WERI-Rb-1 (cell line): ENCODE results near the gene PBX4.

ENCODE experiments used
- DNase-seq: peaks from one replicate; pipeline ENCODE4 v3.0.0-alpha.2; 2020
- H3K27ac ChIP-seq: fragments of 250-450 bp; sonication (Bioruptor Pico); 2 replicates; pipeline ENCODE4 v1.5.1; 2020; ENCODE audit warnings: mild to moderate bottlenecking, moderate library complexity
- H3K27me3 ChIP-seq: fragments of 250-450 bp; sonication (Bioruptor Pico); 2 replicates; pipeline ENCODE4 v1.5.1; 2021; ENCODE audit warnings: mild to moderate bottlenecking, low read depth, moderate library complexity; ENCODE audit not compliant: insufficient read depth, severe bottlenecking
- H3K36me3 ChIP-seq: fragments of 250-450 bp; sonication (Bioruptor Pico); 2 replicates; pipeline ENCODE4 v1.5.1; 2020; ENCODE audit warnings: mild to moderate bottlenecking, moderate library complexity
- H3K4me3 ChIP-seq: 2 replicates; pipeline ENCODE4 v1.5.1; 2011; ENCODE audit warnings: low read depth, mild to moderate bottlenecking, control low read depth, low read length
- H3K9me3 ChIP-seq: fragments of 250-450 bp; sonication (Bioruptor Pico); 2 replicates; pipeline ENCODE4 v1.5.1; 2021; ENCODE audit warnings: mild to moderate bottlenecking, moderate library complexity; ENCODE audit not compliant: severe bottlenecking
- CTCF ChIP-seq: IDR thresholded peaks from 2 replicates; pipeline ENCODE4 v1.5.1; 2011; ENCODE audit warnings: low read depth, mild to moderate bottlenecking, control low read depth, inconsistent platforms, low read length

The PBX4 gene

DNA sequence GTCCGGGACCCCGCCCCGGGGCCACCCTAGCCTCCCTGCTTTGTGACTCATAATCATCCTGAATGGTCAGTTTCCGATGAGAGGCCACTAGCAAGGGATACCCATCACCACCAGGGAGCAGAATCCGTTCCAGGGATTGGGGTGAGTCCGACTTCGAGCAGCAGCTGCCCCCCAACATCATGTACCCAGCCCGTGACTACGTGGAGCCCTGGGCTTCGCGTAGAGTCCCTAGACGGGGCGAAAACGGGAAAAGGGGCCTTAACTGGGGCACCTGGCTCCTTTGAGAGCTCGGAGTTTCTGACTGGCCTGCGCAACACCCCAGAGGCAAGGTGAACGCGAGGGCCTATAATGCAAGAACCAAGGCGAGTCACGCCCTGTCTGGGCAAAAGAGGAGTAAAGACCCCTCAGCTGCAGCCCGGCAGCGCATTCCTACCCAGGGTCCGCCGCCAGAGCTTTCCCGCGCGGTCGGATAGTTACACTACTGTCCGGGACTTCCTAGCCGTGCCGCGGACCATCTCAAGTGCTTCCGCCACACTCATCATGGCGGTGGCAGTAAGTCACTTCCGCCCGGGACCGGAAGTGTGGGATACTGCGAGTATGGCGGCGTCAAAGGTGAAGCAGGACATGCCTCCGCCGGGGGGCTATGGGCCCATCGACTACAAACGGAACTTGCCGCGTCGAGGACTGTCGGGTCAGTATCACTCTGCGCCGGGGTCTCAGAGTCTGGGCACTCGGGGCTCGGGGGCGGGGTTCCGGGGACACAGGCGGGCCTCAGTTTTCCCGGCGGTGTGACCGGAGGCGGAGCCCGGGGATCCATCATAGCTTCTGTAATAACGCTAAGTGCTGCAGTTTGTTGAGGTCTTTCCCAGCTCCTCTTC is 102.6 kb downstream of the PBX4 start, which contains the start of gene NDUFA13:
Gene NDUFA13 (plus strand): TSS at position 584 of the 878 bp plus-strand sequence. CDS start 14 bp downstream, at position 598.
- peak; percentile 25; the same call in 1 of the 2 replicates for TF ChIP-seq CTCF
- H3K36me3 ChIP-seq: peaks cover 25% of the 10 kb centered on the region
- H3K4me3 ChIP-seq: peak within 1 kb of the TSS; percentile 72
- DNase-seq: peak; percentile 92
- H3K27ac ChIP-seq: peak within 1 kb of the TSS; percentile 77
- H3K9me3 ChIP-seq: peaks cover 4% of the 10 kb centered on the region
- no peaks in the 10 kb centered on the region for H3K27me3 ChIP-seq

- DNase-seq: no peak
- Histone ChIP-seq H3K9me3 (peaks cover 4% of the 10 kb centered on the region), H3K27ac (peak within 1 kb of the TSS; percentile 77), H3K36me3 (peaks cover 17% of the 10 kb centered on the region), H3K27me3 (no peaks in the 10 kb centered on the region), H3K4me3 (peak within 1 kb of the TSS; percentile 72)
- no peak for TF ChIP-seq CTCF
Measured at GRCh38 chr19:19514881-19515641, 103.4 kb downstream of the PBX4 start, which contains the start of gene TSSK6. Gene TSSK6 (minus strand): TSS chr19:19515548. CDS start chr19:19515427, 121 bp downstream.

DNA sequence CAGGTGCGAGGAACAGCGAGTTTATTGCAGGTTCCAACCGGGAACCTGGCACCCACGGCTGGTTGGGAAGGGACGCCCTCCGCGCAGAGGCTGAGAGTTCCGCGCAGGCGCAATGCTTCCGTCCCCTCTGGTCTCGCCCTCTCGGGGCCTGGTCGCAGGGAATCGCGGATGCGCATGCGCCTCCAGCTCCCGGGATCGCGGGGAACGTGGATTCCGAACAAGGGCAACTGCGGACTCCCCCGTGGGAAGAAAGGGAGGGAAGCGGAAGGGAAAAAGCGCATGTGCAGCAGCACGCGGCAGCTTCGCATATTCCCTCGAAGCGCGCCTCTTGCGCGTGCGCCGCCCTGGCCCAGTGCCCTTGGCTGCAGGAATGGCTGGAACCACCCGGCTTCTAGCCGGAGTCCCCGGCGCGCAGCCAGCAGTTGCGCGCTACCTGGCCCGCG is 104.3 kb downstream of the PBX4 start:
- Histone ChIP-seq H3K9me3 (peaks cover 4% of the 10 kb centered on the region), H3K27me3 (no peaks in the 10 kb centered on the region), H3K27ac (no peak overlapping the region), H3K36me3 (peaks cover 11% of the 10 kb centered on the region), H3K4me3 (no peak overlapping the region)
- TF ChIP-seq CTCF: no peak
- no peak for DNase-seq

GRCh38 chr19:19513682-19514081 is 104.8 kb downstream of the PBX4 start:
- Histone ChIP-seq H3K9me3 (peaks cover 4% of the 10 kb centered on the region), H3K27me3 (no peaks in the 10 kb centered on the region), H3K27ac (no peak overlapping the region), H3K4me3 (no peak overlapping the region), H3K36me3 (peaks cover 8% of the 10 kb centered on the region; the same call in 1 of the 2 replicates)
- no peak for DNase-seq
- no peak for TF ChIP-seq CTCF
